Lower leg skin (tissue), 4 donors: Measurements from ENCODE around the gene GRM8. TPM values are rescaled to one million over a fixed set of nuclear protein-coding genes. Genes with fewer than 3 reads are reported as not detected.

Source experiments
- DNase-seq, 2 donors: peaks; one replicate each; pipeline ENCODE4 v3.0.0-alpha.2; 2019; ENCODE audit warnings: low spot score in 2 of 2
- H3K4me3 ChIP-seq: fragments of 200-600 bp; sonication (generic); 2 replicates; pipeline ENCODE4 v1.5.1; 2017; ENCODE audit warnings: mild to moderate bottlenecking, low read depth; ENCODE audit not compliant: poor library complexity, severe bottlenecking
- CTCF ChIP-seq, 3 donors: fragments of 450-650 bp; IDR thresholded peaks; one replicate each; pipeline ENCODE4 v1.5.1; 2016; ENCODE audit warnings: antibody characterized with exemption in 3 of 3, mild to moderate bottlenecking in 3 of 3, moderate library complexity in 2 of 3
- POLR2A ChIP-seq, 2 donors: fragments of 450-650 bp; IDR thresholded peaks; one replicate each; pipeline ENCODE4 v1.6.1; 2016 to 2017; ENCODE audit warnings: antibody characterized with exemption in 2 of 2, mild to moderate bottlenecking in 1 of 2, moderate library complexity in 1 of 2
- WGBS, 2 donors: methylation state at CpG; one replicate each; pipeline ENCODE4 v1.1.5; 2018; 5-methylcytosine and 5-hydroxymethylcytosine counted together
- intact Hi-C: fragments of 100-400 bp; cut with DNase I; formaldehyde crosslinking; loops from one replicate; pipeline ENCODE4 v1.15.0; 2023; ENCODE audit warnings: low total_unique reads
- total RNA-seq, 4 donors: library from RNA; depleted of rRNA; stranded (reverse); fragments of >200 nt; gene quantifications; one replicate each; pipeline ENCODE4 v1.1.0, GENCODE V29; 2016

Gene GRM8
- total RNA-seq, 4 donors from 2014 or later = 0.45 TPM; not detected in 3

GRCh38 chr7:127266047-127266446 is 13.3 kb upstream of the GRM8 start:
- intact Hi-C loops = no loop called here
- H3K4me3 ChIP-seq = no peak overlapping the region
- TF ChIP-seq POLR2A (IDR thresholded peaks at IDR 0.05) = no peak
- TF ChIP-seq CTCF (IDR thresholded peaks at IDR 0.05) = no peak
- WGBS, 2 donors = 82 to 89% methylated on average over 1 of the region's 1 CpG
- DNase-seq = no peak

- no peak for DNase-seq
- TF ChIP-seq POLR2A (IDR thresholded peaks at IDR 0.05) (no peak), CTCF (IDR thresholded peaks at IDR 0.05) (no peak)
- WGBS, 2 donors = 78 to 81% methylated on average over 3 of the region's 3 CpGs
- intact Hi-C loops = no loop called here
- H3K4me3 ChIP-seq = no peak overlapping the region
Observed at GRCh38 chr7:127264219-127264618, 11.5 kb upstream of the GRM8 start.

- DNase-seq = no peak
- intact Hi-C loops = no loop called here
Observed at GRCh38 chr7:127258111-127258510, 5.4 kb upstream of the GRM8 start.

GRCh38 chr7:127257086-127257485 is 4.3 kb upstream of the GRM8 start:
- H3K4me3 ChIP-seq = no peak overlapping the region
- DNase-seq = no peak
- no peak for TF ChIP-seq CTCF (IDR thresholded peaks at IDR 0.05)
- no peak for TF ChIP-seq POLR2A (IDR thresholded peaks at IDR 0.05)
- intact Hi-C loops = no loop called here
- WGBS, 2 donors = 8 to 43% methylated on average over 2 of the region's 2 CpGs

More at GRCh38 chr7:127258111-127258510, 5.4 kb upstream of the GRM8 start:
- no peak overlapping the region for H3K4me3 ChIP-seq
- WGBS, 2 donors = 75 to 80% methylated on average over 6 of the region's 6 CpGs
- TF ChIP-seq CTCF (IDR thresholded peaks at IDR 0.05) (no peak), POLR2A (IDR thresholded peaks at IDR 0.05) (no peak)

GRCh38 chr7:127256041-127256725 is 3.4 kb upstream of the GRM8 start:
- H3K4me3 ChIP-seq = no peak overlapping the region
- WGBS, 2 donors = 67 to 70% methylated on average over 2 of the region's 2 CpGs
- intact Hi-C loops = no loop called here
- DNase-seq = no peak
- TF ChIP-seq CTCF (IDR thresholded peaks at IDR 0.05) = no peak
- no peak for TF ChIP-seq POLR2A (IDR thresholded peaks at IDR 0.05)

- TF ChIP-seq CTCF (IDR thresholded peaks at IDR 0.05) (no peak), POLR2A (IDR thresholded peaks at IDR 0.05) (no peak)
- intact Hi-C loops = no loop called here
- WGBS, 2 donors = 25 to 28% methylated on average over 11 of the region's 11 CpGs
- DNase-seq = no peak
- H3K4me3 ChIP-seq = no peak overlapping the region
Observed at GRCh38 chr7:127254163-127254684, 1.5 kb upstream of the GRM8 start.
